GM12801 (cell line): ENCODE results near the gene CBLL1.

Source experiments
- TF ChIP-seq, protein P1 (sequence below): IDR thresholded peaks from one replicate; pipeline ENCODE4 v1.5.1; 2011; ENCODE audit warnings: control low read depth; ENCODE audit not compliant: insufficient read length; ENCODE audit errors: extremely low read depth

The CBLL1 gene

DNA sequence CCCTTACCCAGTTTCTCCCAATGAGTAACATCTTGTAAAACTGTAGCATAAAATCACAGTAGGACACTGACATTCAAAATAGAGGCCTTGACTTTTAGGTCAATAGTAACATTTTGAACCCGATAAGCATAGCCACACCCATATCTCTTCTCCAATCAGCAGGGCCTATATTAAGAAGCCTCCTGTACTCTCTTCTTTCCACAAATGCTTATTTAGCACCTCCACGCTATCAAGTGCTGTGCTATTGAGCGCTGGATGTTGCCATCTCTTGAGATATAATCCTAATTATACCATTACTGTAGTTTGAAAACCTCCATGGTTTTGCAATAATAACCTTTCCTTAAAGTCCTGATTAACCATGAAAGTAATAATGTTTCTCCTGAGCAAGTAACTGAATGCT lies 40.1 kb upstream of the CBLL1 start:
- TF ChIP-seq, protein P1, sequence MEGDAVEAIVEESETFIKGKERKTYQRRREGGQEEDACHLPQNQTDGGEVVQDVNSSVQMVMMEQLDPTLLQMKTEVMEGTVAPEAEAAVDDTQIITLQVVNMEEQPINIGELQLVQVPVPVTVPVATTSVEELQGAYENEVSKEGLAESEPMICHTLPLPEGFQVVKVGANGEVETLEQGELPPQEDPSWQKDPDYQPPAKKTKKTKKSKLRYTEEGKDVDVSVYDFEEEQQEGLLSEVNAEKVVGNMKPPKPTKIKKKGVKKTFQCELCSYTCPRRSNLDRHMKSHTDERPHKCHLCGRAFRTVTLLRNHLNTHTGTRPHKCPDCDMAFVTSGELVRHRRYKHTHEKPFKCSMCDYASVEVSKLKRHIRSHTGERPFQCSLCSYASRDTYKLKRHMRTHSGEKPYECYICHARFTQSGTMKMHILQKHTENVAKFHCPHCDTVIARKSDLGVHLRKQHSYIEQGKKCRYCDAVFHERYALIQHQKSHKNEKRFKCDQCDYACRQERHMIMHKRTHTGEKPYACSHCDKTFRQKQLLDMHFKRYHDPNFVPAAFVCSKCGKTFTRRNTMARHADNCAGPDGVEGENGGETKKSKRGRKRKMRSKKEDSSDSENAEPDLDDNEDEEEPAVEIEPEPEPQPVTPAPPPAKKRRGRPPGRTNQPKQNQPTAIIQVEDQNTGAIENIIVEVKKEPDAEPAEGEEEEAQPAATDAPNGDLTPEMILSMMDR: no peak

DNA sequence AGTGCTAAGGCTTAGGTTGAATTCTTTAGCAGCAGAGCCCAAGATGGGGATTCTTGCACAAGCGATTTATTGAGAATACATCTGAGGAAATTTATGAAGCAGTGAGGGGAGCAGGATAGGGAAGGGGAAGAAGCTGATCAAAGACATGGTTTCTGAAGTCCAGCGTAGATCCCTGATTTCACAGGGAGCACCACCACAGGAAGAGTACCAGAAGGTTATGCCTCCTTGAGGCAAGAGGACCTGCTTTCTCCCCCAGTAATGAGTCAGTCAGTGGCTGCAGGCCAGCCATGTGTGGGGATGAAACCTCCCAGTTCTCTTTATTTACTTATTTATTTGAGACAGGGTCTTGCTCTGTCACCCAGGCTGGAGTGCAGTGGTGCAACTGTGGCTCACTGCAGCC lies 35.0 kb upstream of the CBLL1 start:
- TF ChIP-seq, protein P1: no peak

DNA sequence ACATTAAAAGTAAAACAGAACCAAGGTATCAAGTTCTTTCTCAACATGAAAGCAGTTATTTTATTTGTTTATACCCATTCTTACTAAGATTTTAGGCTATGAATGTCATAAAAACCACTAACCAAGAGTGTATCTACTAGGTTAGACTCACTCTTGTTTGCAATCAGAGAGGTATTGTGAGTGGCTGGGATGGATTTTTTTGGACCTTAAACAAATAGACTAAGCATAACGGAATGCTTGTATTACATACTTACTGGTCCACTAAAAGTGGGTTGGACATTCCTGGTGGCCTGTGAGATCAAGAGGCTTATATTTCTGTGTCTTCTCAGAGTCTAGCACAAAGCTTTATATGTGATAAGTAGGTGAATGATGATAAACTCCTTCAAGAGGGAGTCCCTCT lies 32.6 kb upstream of the CBLL1 start:
- TF ChIP-seq, protein P1: no peak

DNA sequence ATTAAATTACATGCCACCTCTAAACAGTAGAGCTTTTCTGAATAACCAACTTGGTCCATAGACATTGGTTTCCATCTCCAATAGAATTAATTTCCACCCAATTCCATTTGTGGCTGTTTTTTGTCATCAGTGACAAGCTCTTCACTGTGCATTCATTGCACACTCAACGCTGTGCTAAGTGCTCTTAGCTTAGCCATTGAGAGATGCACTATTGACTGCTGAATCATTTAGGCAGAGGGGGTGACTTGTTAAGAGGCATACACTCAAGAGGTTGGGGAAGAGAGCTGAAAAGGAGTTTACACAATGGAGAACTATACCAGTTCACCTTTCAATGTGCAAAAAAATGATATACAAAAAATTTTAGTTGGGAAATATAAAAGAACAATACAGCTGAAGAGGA lies 31.9 kb upstream of the CBLL1 start:
- TF ChIP-seq, protein P1: no peak

DNA sequence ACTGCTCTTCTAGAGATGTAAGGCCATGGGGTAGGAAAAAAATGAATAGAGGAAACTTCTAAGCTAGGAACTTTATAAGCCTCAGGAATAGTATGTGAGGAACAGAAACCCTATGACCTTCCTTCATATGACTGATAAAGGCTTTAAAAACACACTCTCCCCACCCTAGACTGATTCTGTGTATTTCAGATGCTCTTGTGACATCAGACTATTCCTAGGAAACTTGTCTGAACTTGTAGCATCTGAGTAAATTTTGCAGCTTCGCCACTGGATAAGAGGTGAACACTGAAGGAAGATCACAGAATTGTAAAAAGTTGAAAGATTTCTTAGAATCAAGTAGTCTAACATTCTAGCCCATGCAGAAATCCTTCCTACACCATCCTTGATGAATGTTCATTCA lies 31.0 kb upstream of the CBLL1 start:
- TF ChIP-seq, protein P1: no peak

DNA sequence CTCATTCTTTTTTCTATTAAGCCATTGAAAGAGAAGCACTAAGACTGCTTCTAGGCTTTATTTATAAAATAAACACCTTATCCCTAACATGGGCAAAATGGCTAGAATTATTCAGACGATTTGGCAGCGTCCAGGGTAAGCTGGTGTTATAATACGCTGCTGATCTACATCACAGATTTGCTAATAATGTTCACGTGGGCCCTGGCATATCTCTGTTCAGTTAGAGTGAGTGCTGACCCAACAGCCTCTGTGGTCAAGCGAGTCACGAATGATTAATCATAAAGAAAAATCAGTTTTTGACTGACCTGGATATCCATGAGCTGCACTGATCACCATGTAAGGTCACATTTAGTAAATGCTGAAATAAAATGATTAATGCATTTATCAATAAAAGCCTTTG lies 28.4 kb upstream of the CBLL1 start:
- TF ChIP-seq, protein P1: no peak

DNA sequence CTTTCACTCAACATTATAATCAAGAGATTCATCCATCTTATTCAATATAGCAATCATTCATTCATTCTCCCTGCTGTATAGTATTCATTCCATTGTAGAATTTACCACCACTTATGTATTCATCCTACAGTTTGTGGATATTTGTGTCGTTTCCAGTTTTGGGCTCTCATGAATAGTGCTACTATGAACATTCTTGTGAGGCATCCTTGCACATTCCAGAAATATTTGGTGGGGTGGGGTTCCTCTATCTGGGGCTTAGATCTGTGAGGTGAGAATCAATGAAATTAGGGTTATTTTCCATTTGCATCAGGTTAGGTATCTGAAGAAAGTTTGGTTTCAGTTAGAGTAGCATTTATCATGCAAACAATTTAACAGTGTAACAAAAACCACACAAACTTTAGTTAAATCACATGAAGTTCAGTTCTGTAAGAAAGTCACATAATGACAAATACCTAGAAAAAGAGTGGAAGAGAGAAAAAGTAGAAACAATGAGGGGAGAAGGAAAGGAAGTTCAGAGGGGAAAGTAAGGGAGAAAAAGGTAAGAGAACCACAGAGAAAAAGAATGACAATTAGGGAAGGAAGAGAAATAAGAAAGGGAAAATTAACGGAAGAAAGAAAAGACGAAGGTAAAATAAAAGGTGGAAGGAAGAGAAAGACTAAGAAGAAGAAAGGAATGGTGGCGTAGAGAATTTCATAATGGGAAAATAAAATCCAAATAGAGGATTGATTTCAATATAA lies 25.3 kb upstream of the CBLL1 start:
- TF ChIP-seq, protein P1: no peak
